Tibial nerve (tissue), 4 donors: ENCODE measurements around the gene PKP4. TPM values are rescaled to one million over a fixed set of nuclear protein-coding genes. Genes with fewer than 3 reads are reported as not detected.

Experiments
- DNase-seq, 2 donors: peaks; one replicate each; pipeline ENCODE4 v3.0.0-alpha.2; 2019; ENCODE audit warnings: low spot score in 2 of 2
- H3K27ac ChIP-seq, 4 donors: fragments of 200-600 bp; sonication (generic) in 3 of 4; one replicate each; pipeline ENCODE4 v1.5.1; 2017 to 2019; ENCODE audit warnings: mild to moderate bottlenecking in 1 of 4
- H3K27me3 ChIP-seq, 2 donors: fragments of 200-600 bp; sonication (generic) in 1 of 2; one replicate each; pipeline versions ENCODE4 v1.5.1 to v1.6.0; 2017 to 2019
- H3K36me3 ChIP-seq, 3 donors: fragments of 200-600 bp; sonication (generic); one replicate each; pipeline ENCODE4 v1.5.1; 2018 to 2019
- H3K4me1 ChIP-seq, 4 donors: fragments of 200-600 bp; sonication (generic) in 3 of 4; one replicate each; pipeline ENCODE4 v1.5.1; 2017 to 2019
- H3K4me3 ChIP-seq, 4 donors: fragments of 200-600 bp; sonication (generic) in 3 of 4; one replicate each; pipeline ENCODE4 v1.5.1; 2017 to 2019; ENCODE audit warnings: mild to moderate bottlenecking in 1 of 4, moderate library complexity in 1 of 4
- H3K9me3 ChIP-seq, 4 donors: fragments of 200-600 bp; sonication (generic) in 3 of 4; one replicate each; pipeline ENCODE4 v1.5.1; 2017 to 2019
- CTCF ChIP-seq, 5 experiments: fragments of 200-600 bp in 3 of 5; fragments of 450-650 bp in 2 of 5; sonication (generic) in 3 of 5; IDR thresholded peaks; one replicate each; pipeline ENCODE4 v1.5.1; 2016 to 2019; ENCODE audit warnings: antibody characterized with exemption in 5 of 5, mild to moderate bottlenecking in 3 of 5, moderate library complexity in 2 of 5
- EP300 ChIP-seq, 2 donors: sonication (generic); formaldehyde crosslinking; IDR thresholded peaks; one replicate each; pipeline ENCODE4 v1.6.1; 2017; ENCODE audit warnings: antibody characterized with exemption in 2 of 2, mild to moderate bottlenecking in 1 of 2
- POLR2A ChIP-seq, 2 donors: fragments of 450-650 bp; IDR thresholded peaks; one replicate each; pipeline ENCODE4 v1.6.1; 2017; ENCODE audit warnings: antibody characterized with exemption in 2 of 2, mild to moderate bottlenecking in 2 of 2, moderate library complexity in 2 of 2
- WGBS, 2 donors: methylation state at CpG; one replicate each; pipeline ENCODE4 v1.1.5; 2018; 5-methylcytosine and 5-hydroxymethylcytosine counted together
- total RNA-seq, 4 donors: library from RNA; depleted of rRNA; stranded (reverse); fragments of >200 nt; gene quantifications; one replicate each; pipeline ENCODE4 v1.1.0, GENCODE V29; 2016

The PKP4 gene
- total RNA-seq, 4 donors from 2014 or later, result 57.8 to 100 (median 92.0) TPM

GRCh38 chr2:158482594-158482993, 25.8 kb downstream of the PKP4 start:
- Histone ChIP-seq H3K36me3 (no peaks in the 10 kb centered on the region), H3K27ac (no peak overlapping the region), H3K4me1 (peaks cover 0 to 33% (median 6%) of the 10 kb centered on the region in 4 donors), H3K4me3 (no peak overlapping the region), H3K9me3 (no peaks in the 10 kb centered on the region), H3K27me3 (no peaks in the 10 kb centered on the region)
- no peak for DNase-seq
- TF ChIP-seq CTCF (IDR thresholded peaks at IDR 0.05) (no peak), EP300 (IDR thresholded peaks at IDR 0.05) (no peak), POLR2A (IDR thresholded peaks at IDR 0.05) (no peak)

- no peak for DNase-seq
These were observed 28.3 kb downstream of the PKP4 start for GRCh38 chr2:158484892-158485556.

GRCh38 chr2:158486150-158486969, 29.6 kb downstream of the PKP4 start:
- no peak for TF ChIP-seq CTCF (IDR thresholded peaks at IDR 0.05)
- TF ChIP-seq EP300 (IDR thresholded peaks at IDR 0.05), result no peak
- TF ChIP-seq POLR2A (IDR thresholded peaks at IDR 0.05), result no peak
- Histone ChIP-seq H3K4me1 (peaks cover 0 to 40% (median 14%) of the 10 kb centered on the region in 4 donors), H3K9me3 (no peaks in the 10 kb centered on the region), H3K4me3 (no peak overlapping the region), H3K27ac (no peak overlapping the region), H3K27me3 (no peaks in the 10 kb centered on the region), H3K36me3 (no peaks in the 10 kb centered on the region)
- WGBS, 2 donors, result 83 to 88% methylated on average over 3 of the region's 3 CpGs
- DNase-seq, result no peak

More at GRCh38 chr2:158484892-158485556, 28.3 kb downstream of the PKP4 start:
- H3K27me3 ChIP-seq, result no peaks in the 10 kb centered on the region
- H3K27ac ChIP-seq, result peak overlapping the region in 1 of 4 donors; percentile 22
- no peak overlapping the region for H3K4me3 ChIP-seq
- no peaks in the 10 kb centered on the region for H3K36me3 ChIP-seq
- no peaks in the 10 kb centered on the region for H3K9me3 ChIP-seq
- no peak for TF ChIP-seq POLR2A (IDR thresholded peaks at IDR 0.05)
- TF ChIP-seq CTCF (IDR thresholded peaks at IDR 0.05), result no peak
- no peak for TF ChIP-seq EP300 (IDR thresholded peaks at IDR 0.05)
- peaks cover 0 to 38% (median 11%) of the 10 kb centered on the region in 4 donors for H3K4me1 ChIP-seq
- 60 to 68% methylated on average over 8 of the region's 8 CpGs for WGBS, 2 donors

GRCh38 chr2:158486970-158487325, 30.2 kb downstream of the PKP4 start:
- Histone ChIP-seq H3K36me3 (no peaks in the 10 kb centered on the region), H3K4me1 (peaks cover 0 to 40% (median 14%) of the 10 kb centered on the region in 4 donors), H3K27ac (peak overlapping the region in 1 of 4 donors; percentile 5), H3K27me3 (no peaks in the 10 kb centered on the region), H3K9me3 (no peaks in the 10 kb centered on the region), H3K4me3 (no peak overlapping the region)
- TF ChIP-seq POLR2A (IDR thresholded peaks at IDR 0.05), result no peak
- no peak for TF ChIP-seq CTCF (IDR thresholded peaks at IDR 0.05)
- TF ChIP-seq EP300 (IDR thresholded peaks at IDR 0.05), result no peak
- no peak for DNase-seq
- WGBS, 2 donors, result 65 to 67% methylated on average over 5 of the region's 5 CpGs

GRCh38 chr2:158487419-158487818, 30.7 kb downstream of the PKP4 start:
- Histone ChIP-seq H3K27me3 (no peaks in the 10 kb centered on the region), H3K4me3 (no peak overlapping the region), H3K36me3 (no peaks in the 10 kb centered on the region), H3K27ac (peak overlapping the region in 1 of 4 donors; percentile 5), H3K4me1 (peaks cover 0 to 40% (median 14%) of the 10 kb centered on the region in 4 donors), H3K9me3 (no peaks in the 10 kb centered on the region)
- DNase-seq, result no peak
- no peak for TF ChIP-seq CTCF (IDR thresholded peaks at IDR 0.05)
- TF ChIP-seq EP300 (IDR thresholded peaks at IDR 0.05), result no peak
